Fibroblast of pulmonary artery (primary cell): Measurements from ENCODE around the gene PTGIS.

ENCODE experiments used
- DNase-seq: peaks from one replicate; pipeline ENCODE4 v3.0.0-alpha.2; 2010; ENCODE audit warnings: low read depth
- H3K4me3 ChIP-seq: replicated peaks from 2 replicates; pipeline ENCODE4 v1.5.1; 2011; ENCODE audit warnings: low read depth, mild to moderate bottlenecking, control low read depth, low read length, moderate library complexity
- CTCF ChIP-seq: IDR thresholded peaks from 2 replicates; pipeline ENCODE4 v1.5.1; 2011; ENCODE audit warnings: mild to moderate bottlenecking, control low read depth, low read length, inconsistent platforms; ENCODE audit errors: missing control alignments

Gene PTGIS

GRCh38 chr20:49489688-49490087 lies 78.2 kb downstream of the PTGIS start:
- no peak for TF ChIP-seq CTCF

GRCh38 chr20:49486064-49486463 lies 81.9 kb downstream of the PTGIS start:
- H3K4me3 ChIP-seq: no peak overlapping the region
- TF ChIP-seq CTCF: no peak
- DNase-seq: no peak

More at GRCh38 chr20:49489688-49490087, 78.2 kb downstream of the PTGIS start:
- no peak for DNase-seq
- H3K4me3 ChIP-seq: no peak overlapping the region

- H3K4me3 ChIP-seq: no peak overlapping the region
- DNase-seq: no peak
- TF ChIP-seq CTCF: no peak
These were observed 82.4 kb downstream of the PTGIS start for GRCh38 chr20:49485563-49485962.

GRCh38 chr20:49484180-49485140 lies 83.5 kb downstream of the PTGIS start:
- DNase-seq: peak; percentile 79
- H3K4me3 ChIP-seq: peak overlapping the region; percentile 45
- peak; percentile 43 for TF ChIP-seq CTCF

GRCh38 chr20:49483696-49484123 lies 84.2 kb downstream of the PTGIS start:
- H3K4me3 ChIP-seq: no peak overlapping the region
- no peak for TF ChIP-seq CTCF
- no peak for DNase-seq

GRCh38 chr20:49483018-49483695 lies 84.8 kb downstream of the PTGIS start:
- DNase-seq: no peak
- no peak overlapping the region for H3K4me3 ChIP-seq
- TF ChIP-seq CTCF: no peak
